H9 (cell line): ENCODE results near the gene TMEM54. TPM values are rescaled to one million over a fixed set of nuclear protein-coding genes. Genes with fewer than 3 reads are reported as not detected.

Experiments used
- DNase-seq: peaks from one replicate; pipeline ENCODE4 v3.0.0-alpha.2; 2017
- H2AFZ ChIP-seq: one replicate; pipeline ENCODE4 v1.6.1; 2013; ENCODE audit warnings: mild to moderate bottlenecking, low read length, control low read depth, moderate library complexity
- H2AK5ac ChIP-seq: 2 replicates; pipeline ENCODE4 v1.6.1; 2013; ENCODE audit warnings: low read length, control low read depth, mixed read lengths; ENCODE audit not compliant: insufficient read length
- H2BK120ac ChIP-seq: one replicate; pipeline ENCODE4 v1.6.1; 2013; ENCODE audit warnings: low read depth, mild to moderate bottlenecking, low read length, control low read depth, inconsistent platforms; ENCODE audit not compliant: poor library complexity, severe bottlenecking
- H2BK12ac ChIP-seq: 2 replicates; pipeline ENCODE4 v1.6.1; 2013; ENCODE audit warnings: low read length, control low read depth, mixed read lengths, low read depth; ENCODE audit not compliant: insufficient read length
- H2BK15ac ChIP-seq: 2 replicates; pipeline ENCODE4 v1.6.1; 2013; ENCODE audit warnings: low read depth, low read length, control low read depth
- H2BK20ac ChIP-seq: one replicate; pipeline ENCODE4 v1.6.1; 2013; ENCODE audit warnings: low read depth, mild to moderate bottlenecking, low read length, control low read depth, inconsistent platforms; ENCODE audit not compliant: poor library complexity, severe bottlenecking
- H2BK5ac ChIP-seq: 2 replicates; pipeline ENCODE4 v1.6.1; 2013; ENCODE audit warnings: low read length, control low read depth, mixed read lengths; ENCODE audit not compliant: insufficient read length
- H3K14ac ChIP-seq: 2 replicates; pipeline ENCODE4 v1.6.1; 2013; ENCODE audit warnings: low read length, control low read depth; ENCODE audit not compliant: insufficient read depth
- H3K18ac ChIP-seq: 2 replicates; pipeline ENCODE4 v1.6.1; 2013; ENCODE audit warnings: low read depth, mild to moderate bottlenecking, mixed read lengths, low read length, control low read depth; ENCODE audit not compliant: insufficient read length
- H3K23ac ChIP-seq: 2 replicates; pipeline ENCODE4 v1.6.1; 2013; ENCODE audit warnings: low read length, control low read depth, mixed read lengths, low read depth; ENCODE audit not compliant: insufficient read length
- H3K23me2 ChIP-seq: 2 replicates; pipeline ENCODE4 v1.6.1; 2013; ENCODE audit warnings: low read depth, mild to moderate bottlenecking, mixed read lengths, low read length, control low read depth; ENCODE audit not compliant: insufficient read length, poor library complexity, severe bottlenecking
- H3K27ac ChIP-seq: 2 replicates; pipeline ENCODE4 v1.5.1; 2013; ENCODE audit warnings: low read length, control low read depth, mixed read lengths, low read depth; ENCODE audit not compliant: insufficient read length
- H3K27me3 ChIP-seq: 2 replicates; pipeline ENCODE4 v1.6.1; 2013; ENCODE audit warnings: low read length, control low read depth, inconsistent platforms; ENCODE audit not compliant: insufficient read depth
- H3K4ac ChIP-seq: 2 replicates; pipeline ENCODE4 v1.6.1; 2013; ENCODE audit warnings: low read depth, mild to moderate bottlenecking, control low read depth, inconsistent platforms, low read length, moderate library complexity
- H3K4me1 ChIP-seq: 2 replicates; pipeline ENCODE4 v1.6.1; 2013; ENCODE audit warnings: low read length, control low read depth, inconsistent platforms; ENCODE audit not compliant: insufficient read depth
- H3K4me2 ChIP-seq: 2 replicates; pipeline ENCODE4 v1.6.1; 2013; ENCODE audit warnings: low read length, control low read depth, mixed read lengths; ENCODE audit not compliant: insufficient read length, insufficient read depth
- H3K56ac ChIP-seq: 2 replicates; pipeline ENCODE4 v1.6.1; 2013; ENCODE audit warnings: low read depth, mild to moderate bottlenecking, mixed read lengths, low read length, control low read depth; ENCODE audit not compliant: insufficient read length
- H3K79me1 ChIP-seq: 2 replicates; pipeline ENCODE4 v1.6.1; 2013; ENCODE audit warnings: low read depth, mild to moderate bottlenecking, moderate library complexity, low read length, control low read depth, inconsistent platforms; ENCODE audit not compliant: insufficient read depth, poor library complexity, severe bottlenecking
- H3K79me2 ChIP-seq: 2 replicates; pipeline ENCODE4 v1.6.1; 2013; ENCODE audit warnings: low read length, control low read depth, inconsistent platforms; ENCODE audit not compliant: insufficient read depth
- H3K9ac ChIP-seq: 2 replicates; pipeline ENCODE4 v1.6.1; 2013; ENCODE audit warnings: low read length, control low read depth, mixed read lengths; ENCODE audit not compliant: insufficient read length; ENCODE audit errors: extremely low read depth
- H3K9me3 ChIP-seq: one replicate; pipeline ENCODE4 v1.6.1; 2013; ENCODE audit warnings: low read depth, low read length, inconsistent platforms; ENCODE audit not compliant: control insufficient read depth
- H3T11ph ChIP-seq: one replicate; pipeline ENCODE4 v1.6.1; 2013; ENCODE audit warnings: mild to moderate bottlenecking, low read length, control low read depth, inconsistent platforms
- H4K20me1 ChIP-seq: one replicate; pipeline ENCODE4 v1.6.1; 2013; ENCODE audit not compliant: control insufficient read depth, insufficient read length, insufficient read depth
- H4K5ac ChIP-seq: 2 replicates; pipeline ENCODE4 v1.6.1; 2013; ENCODE audit warnings: low read depth, mild to moderate bottlenecking, mixed read lengths, low read length, control low read depth; ENCODE audit not compliant: insufficient read length
- H4K8ac ChIP-seq: replicated peaks from 2 replicates; pipeline ENCODE4 v1.6.1; 2013; ENCODE audit warnings: low read length, control low read depth, mixed read lengths, low read depth; ENCODE audit not compliant: insufficient read length
- H4K91ac ChIP-seq: 2 replicates; pipeline ENCODE4 v1.6.1; 2013; ENCODE audit warnings: low read depth, mild to moderate bottlenecking, moderate library complexity, mixed read lengths, low read length, control low read depth; ENCODE audit not compliant: insufficient read length
- H3K27ac Mint-ChIP-seq, 3 experiments: 2 replicates in 2 of 3; 3 replicates in 1 of 3; pipeline ENCODE4 v1.8.0; 2020 to 2021; ENCODE audit warnings: mixed read lengths in 3 of 3, mild to moderate bottlenecking in 1 of 3, moderate library complexity in 1 of 3
- H3K27me3 Mint-ChIP-seq: 2 replicates; pipeline ENCODE4 v1.8.0; 2021; ENCODE audit warnings: low read depth, mild to moderate bottlenecking, moderate library complexity, mixed read lengths
- H3K36me3 Mint-ChIP-seq, 3 experiments: 2 replicates in 2 of 3; 3 replicates in 1 of 3; pipeline ENCODE4 v1.8.0; 2020 to 2021; ENCODE audit warnings: low read depth in 3 of 3, mixed read lengths in 3 of 3; ENCODE audit not compliant: insufficient read depth in 1 of 3
- H3K4me1 Mint-ChIP-seq, 2 experiments: 2 replicates each; pipeline ENCODE4 v1.8.0; 2020; ENCODE audit warnings: mixed read lengths in 2 of 2
- H3K4me3 Mint-ChIP-seq, 2 experiments: 2 replicates in 1 of 2; 3 replicates in 1 of 2; pipeline ENCODE4 v1.8.0; 2020 to 2021; ENCODE audit warnings: mild to moderate bottlenecking in 2 of 2, mixed read lengths in 2 of 2, moderate library complexity in 1 of 2
- H3K9me3 Mint-ChIP-seq, 2 experiments: 2 replicates in 1 of 2; 3 replicates in 1 of 2; pipeline ENCODE4 v1.8.0; 2020; ENCODE audit warnings: mild to moderate bottlenecking in 2 of 2, mixed read lengths in 2 of 2, moderate library complexity in 1 of 2
- WGBS: extraction: QIAGEN DNeasy Blood & Tissue Kit; methylation state at CpG from one replicate; pipeline ENCODE4 v1.1.7; 2013; ENCODE audit warnings: missing lambda C conversion rate, low lambda C conversion rate, mixed read lengths; ENCODE audit not compliant: insufficient read length; ENCODE audit errors: extremely low coverage; 5-methylcytosine and 5-hydroxymethylcytosine counted together
- total RNA-seq: library from RNA; stranded (reverse); gene quantifications from 2 replicates; pipeline ENCODE4 v1.2.1, GENCODE V29; 2021
- TF ChIP-seq, protein P1 (sequence below): fragments of 200-600 bp; sonication (generic); conservative IDR thresholded peaks from 3 replicates; pipeline ENCODE4 v1.8.0; 2021; ENCODE audit warnings: antibody characterized with exemption, mild to moderate bottlenecking

Gene TMEM54
- total RNA-seq, 1 experiment from 2014 or later = 17.2 TPM

DNA sequence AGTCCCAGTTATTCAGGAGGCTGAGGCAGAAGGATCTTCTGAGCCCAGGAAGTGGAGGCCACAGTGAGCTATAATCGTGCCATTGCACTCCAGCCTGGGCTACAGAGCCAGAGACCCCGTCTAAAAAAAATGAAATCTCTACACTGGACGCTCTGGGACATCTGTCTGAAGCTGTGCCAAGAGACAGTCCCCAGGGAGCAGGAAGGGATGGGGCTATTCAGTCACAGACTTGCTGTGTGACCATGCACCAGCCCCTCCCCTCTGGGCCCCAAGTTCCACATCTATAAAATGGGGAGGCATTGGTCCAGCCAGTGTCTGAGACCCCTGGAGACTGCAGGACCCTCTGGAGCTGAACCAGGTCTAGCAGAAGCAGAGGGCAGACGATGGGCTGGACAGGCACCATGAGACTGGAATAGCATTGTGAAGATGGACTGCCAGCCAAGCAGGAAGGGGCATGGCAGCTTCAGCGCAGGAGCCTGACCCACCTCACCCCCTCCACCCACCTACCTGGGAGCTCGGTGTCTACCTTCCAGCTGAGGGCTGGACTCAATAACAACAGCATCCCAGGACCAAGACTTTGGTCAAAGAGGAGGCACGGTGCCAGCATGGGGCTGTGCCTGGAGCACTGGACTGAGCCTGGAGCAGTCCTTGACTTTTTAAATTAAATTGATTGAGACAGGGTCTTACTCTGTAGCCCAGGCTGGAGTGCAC lies 1.4 kb downstream of the TMEM54 start:
- Histone ChIP-seq H3K79me2 (no peaks in the 10 kb centered on the region), H2BK12ac (no peak overlapping the region), H3K27me3 (peaks cover 22% of the 10 kb centered on the region; the same call in 1 of the 2 replicates), H2AFZ (no peak overlapping the region), H3K4ac (no peak overlapping the region), H3K9ac (no peak overlapping the region), H3K4me2 (no peak overlapping the region), H4K20me1 (no peaks in the 10 kb centered on the region), H3K27ac (no peak overlapping the region), H3K56ac (no peak overlapping the region), H3T11ph (no peak overlapping the region), H2BK120ac (no peak overlapping the region), H2AK5ac (no peak overlapping the region), H2BK20ac (no peak overlapping the region), H3K4me1 (no peaks in the 10 kb centered on the region), H2BK5ac (no peak overlapping the region), H3K23ac (no peak overlapping the region), H4K91ac (no peak overlapping the region), H4K8ac (no peak overlapping the region), H3K9me3 (no peaks in the 10 kb centered on the region), H2BK15ac (no peak overlapping the region), H3K14ac (no peak overlapping the region), H4K5ac (no peak overlapping the region), H3K18ac (no peak overlapping the region), H3K23me2 (peaks cover 8% of the 10 kb centered on the region), H3K79me1 (no peaks in the 10 kb centered on the region)
- no CpG with 5 or more reads among the region's 7 CpGs for WGBS
- no peak for DNase-seq
- 0 out of 5 replicates have a peak overlapping the region, but pooled peaks of 1 of the 2 experiments have one; percentile 51 for H3K4me3 Mint-ChIP-seq
- H3K27ac Mint-ChIP-seq = no peak overlapping the region
- H3K36me3 Mint-ChIP-seq = peaks cover 0 to 4% (median 0%) of the 10 kb centered on the region in 3 experiments; a peak in 1 of 7 replicates
- TF ChIP-seq, protein P1, sequence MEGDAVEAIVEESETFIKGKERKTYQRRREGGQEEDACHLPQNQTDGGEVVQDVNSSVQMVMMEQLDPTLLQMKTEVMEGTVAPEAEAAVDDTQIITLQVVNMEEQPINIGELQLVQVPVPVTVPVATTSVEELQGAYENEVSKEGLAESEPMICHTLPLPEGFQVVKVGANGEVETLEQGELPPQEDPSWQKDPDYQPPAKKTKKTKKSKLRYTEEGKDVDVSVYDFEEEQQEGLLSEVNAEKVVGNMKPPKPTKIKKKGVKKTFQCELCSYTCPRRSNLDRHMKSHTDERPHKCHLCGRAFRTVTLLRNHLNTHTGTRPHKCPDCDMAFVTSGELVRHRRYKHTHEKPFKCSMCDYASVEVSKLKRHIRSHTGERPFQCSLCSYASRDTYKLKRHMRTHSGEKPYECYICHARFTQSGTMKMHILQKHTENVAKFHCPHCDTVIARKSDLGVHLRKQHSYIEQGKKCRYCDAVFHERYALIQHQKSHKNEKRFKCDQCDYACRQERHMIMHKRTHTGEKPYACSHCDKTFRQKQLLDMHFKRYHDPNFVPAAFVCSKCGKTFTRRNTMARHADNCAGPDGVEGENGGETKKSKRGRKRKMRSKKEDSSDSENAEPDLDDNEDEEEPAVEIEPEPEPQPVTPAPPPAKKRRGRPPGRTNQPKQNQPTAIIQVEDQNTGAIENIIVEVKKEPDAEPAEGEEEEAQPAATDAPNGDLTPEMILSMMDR = no peak
- peaks cover 15 to 24% of the 10 kb centered on the region in 2 experiments for H3K4me1 Mint-ChIP-seq
- peaks cover 87% of the 10 kb centered on the region for H3K27me3 Mint-ChIP-seq
- no peaks in the 10 kb centered on the region; a peak in 1 of 5 replicates for H3K9me3 Mint-ChIP-seq
